Measurements from ENCODE around the gene FRMD4A. TPM values are rescaled to one million over a fixed set of nuclear protein-coding genes. Genes with fewer than 3 reads are reported as not detected.

Gene FRMD4A
- total RNA-seq, 1 donor from 2014 or later: 98.0 TPM

DNA sequence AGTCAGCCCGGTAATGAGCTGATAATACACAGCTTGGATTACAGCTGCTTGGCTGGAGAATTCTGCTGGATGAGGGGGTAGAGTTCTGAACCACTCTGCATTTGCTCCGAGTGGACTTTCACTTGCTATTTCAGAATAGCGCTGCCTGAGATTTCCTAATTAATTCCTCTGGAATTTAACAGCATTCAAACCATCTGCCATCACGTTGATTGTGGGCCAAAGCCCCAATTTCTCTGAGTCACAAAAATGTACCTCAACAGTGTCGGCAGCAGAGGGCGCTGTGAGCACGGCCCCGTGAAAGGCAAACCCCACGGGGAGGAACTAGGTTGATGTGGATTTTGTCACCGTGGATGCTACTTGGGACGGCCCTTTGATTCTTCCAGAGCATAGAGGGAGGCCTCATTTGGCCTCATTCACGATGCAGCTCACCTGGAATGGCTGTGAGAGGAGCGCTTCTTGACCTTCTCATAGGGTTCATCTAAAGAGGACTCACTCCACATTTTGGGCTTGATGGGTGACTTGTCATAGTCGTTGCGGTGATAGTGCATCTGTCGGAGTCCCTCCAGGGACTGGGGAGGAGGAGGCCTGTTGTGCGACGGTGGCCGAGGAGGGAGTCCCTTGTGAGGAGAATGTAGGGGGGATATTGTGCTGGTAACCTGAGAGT lies 670.7 kb downstream of the FRMD4A start:
- DNase-seq (ENCODE audit: low spot score) (peak; percentile 84), ATAC-seq (peak; percentile 82)
- intact Hi-C loops (cut with DNase I): loop anchor here (2.0 kb wide), 1 partner anchor 117 kb away; no protein-coding TSS in a partner anchor

DNA sequence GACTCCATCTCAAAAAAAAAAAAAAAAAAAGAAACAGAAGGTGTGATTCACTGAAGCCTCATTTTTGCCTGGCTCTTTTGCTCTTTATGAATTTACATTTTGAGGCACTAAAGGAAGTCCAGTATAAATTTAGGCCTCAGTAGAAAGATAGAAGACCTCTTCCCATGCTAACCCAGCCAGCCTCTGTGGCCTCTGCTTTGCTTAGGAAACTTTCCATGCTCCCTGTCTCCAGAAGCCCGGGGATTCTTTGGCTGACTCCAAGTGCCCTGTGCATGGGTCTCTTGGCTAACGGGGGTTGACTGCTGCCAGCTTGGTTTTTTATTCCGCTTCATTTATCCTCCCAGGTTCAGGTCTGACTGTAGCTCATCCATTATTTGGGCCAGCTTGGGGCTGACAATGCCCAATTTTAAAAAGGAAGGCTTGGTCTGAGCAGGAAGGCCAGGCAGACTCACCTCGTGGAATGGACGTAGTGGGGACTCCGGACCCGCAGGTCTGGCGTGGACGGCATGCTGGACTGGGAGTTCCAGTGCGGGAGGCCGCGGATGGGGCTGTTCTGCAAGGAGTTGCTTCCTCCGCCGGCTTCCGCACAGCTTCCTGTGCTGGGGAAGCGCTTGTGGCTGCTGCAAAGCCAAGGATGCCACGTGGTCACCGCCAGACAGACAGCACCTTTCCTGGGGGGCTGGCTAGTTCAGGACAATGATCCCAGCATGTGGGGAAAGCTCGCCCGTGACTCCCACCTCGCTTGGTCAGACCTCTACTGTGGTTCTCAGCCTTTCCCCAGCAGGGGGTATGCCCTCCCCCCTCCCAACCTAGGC lies 671.6 kb downstream of the FRMD4A start:
- peak; percentile 75 for DNase-seq (ENCODE audit: low spot score)
- intact Hi-C loops (cut with DNase I): no loop called here
- peak; percentile 40 for ATAC-seq

DNA sequence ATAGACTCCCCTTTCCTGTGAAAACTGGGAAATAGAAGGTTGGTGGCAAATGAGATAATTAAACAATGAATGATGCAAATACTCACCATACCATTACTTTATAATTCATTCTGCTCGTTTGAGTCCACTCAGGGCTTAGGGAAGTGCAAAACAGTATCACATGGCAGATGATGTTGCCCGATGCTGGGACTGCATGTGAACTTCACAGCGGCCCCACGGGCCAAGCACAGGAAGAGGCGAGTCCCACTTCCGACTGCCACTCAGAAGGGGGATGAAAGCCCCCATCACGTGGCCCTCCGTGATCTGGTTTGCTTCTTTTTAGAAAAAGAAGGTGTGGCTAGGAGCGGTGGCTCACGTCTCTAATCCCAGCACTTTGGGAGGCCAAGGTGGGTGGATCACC lies 672.5 kb downstream of the FRMD4A start:
- ATAC-seq: no peak
- intact Hi-C loops (cut with DNase I): no loop called here
- no peak for DNase-seq (ENCODE audit: low spot score)

DNA sequence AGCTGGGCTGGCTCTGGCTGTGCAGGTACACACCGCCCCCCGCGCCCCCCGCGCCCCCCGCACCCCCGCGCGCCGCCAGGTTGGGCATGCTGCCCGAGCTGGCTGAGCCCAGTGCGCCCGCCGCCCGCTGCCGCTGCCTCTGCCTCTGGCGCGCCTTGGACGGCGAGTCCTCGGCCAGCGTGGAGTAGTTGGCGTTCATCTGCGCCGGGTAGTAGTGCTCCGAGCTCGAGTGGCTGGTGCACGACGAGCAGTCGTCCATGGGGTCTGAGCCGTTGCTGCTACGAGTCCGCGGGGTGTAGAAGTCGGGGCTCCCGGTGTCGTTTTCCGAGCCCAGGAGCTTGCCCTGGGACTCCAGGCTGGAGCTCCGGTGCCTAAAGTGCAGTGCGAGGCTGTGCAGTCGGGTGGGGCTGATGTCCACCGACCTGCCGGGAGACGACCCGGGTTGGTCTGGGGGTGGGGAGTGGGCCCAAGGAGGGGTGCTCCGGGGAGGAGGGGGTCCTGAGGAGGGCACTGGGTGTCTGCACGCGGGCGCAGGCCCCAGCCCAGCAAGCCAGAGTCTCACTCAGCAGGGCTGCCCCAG lies 673.5 kb downstream of the FRMD4A start:
- no peak for ATAC-seq
- DNase-seq (ENCODE audit: low spot score): no peak
- intact Hi-C loops (cut with DNase I): no loop called here

DNA sequence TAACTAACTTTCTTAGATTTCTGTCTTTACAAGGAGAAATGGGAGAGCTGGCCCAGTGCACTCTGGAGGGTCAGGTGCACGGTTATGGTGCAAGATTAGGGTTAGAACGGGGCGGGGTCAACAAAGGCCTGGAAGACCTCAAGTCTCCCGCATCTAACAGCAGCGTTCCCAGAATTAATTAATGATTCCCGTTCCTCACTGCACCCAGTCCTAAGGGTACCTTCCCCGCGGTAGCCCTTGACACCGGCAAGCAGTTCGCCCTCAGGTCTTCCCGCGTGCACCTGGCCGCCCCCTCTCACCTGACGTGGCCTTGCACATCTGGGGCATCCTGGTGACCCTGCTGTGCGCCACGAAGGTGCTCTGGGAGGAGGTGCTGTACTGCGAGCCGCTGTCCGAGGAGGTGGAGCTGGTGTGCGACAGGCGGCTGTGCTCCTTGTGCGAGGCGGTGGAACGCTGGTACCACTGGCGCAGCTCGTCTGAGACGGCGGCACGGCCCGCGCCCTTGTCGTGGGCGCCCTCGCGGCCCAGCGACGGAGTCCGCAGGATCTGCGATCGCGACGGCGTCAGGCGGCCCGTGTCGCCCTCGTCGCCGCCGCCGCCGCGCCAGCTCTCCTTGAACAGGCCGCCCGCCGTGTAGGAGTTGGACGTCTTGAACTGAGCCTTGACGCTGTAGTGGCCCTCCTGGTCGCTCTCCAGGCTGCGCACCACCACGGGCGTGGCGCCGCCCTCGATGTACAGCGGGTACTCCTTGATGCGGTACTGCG lies 674.2 kb downstream of the FRMD4A start:
- ATAC-seq (no peak), DNase-seq (ENCODE audit: low spot score) (no peak)
- intact Hi-C loops (cut with DNase I): no loop called here

DNA sequence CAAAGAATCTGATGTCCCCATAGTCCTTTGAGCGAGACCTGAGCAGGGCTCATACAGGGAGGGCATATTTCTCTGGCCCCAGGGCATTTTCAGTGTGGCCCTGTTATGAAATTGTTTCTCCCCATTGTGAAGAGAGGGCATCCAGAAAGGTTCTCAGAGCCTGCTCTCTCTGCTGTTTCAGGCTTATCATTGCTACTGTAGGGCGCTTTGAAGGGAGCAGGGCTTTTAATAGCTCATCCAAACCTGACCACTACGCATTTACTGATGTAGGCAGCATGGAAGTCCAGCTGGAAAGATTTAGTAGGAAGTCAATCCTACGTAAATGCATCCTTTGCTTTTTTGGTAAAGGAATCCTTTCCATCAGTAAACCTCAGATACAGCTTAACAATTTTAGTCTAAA lies 675.9 kb downstream of the FRMD4A start:
- ATAC-seq (no peak), DNase-seq (ENCODE audit: low spot score) (no peak)
- intact Hi-C loops (cut with DNase I): no loop called here

DNA sequence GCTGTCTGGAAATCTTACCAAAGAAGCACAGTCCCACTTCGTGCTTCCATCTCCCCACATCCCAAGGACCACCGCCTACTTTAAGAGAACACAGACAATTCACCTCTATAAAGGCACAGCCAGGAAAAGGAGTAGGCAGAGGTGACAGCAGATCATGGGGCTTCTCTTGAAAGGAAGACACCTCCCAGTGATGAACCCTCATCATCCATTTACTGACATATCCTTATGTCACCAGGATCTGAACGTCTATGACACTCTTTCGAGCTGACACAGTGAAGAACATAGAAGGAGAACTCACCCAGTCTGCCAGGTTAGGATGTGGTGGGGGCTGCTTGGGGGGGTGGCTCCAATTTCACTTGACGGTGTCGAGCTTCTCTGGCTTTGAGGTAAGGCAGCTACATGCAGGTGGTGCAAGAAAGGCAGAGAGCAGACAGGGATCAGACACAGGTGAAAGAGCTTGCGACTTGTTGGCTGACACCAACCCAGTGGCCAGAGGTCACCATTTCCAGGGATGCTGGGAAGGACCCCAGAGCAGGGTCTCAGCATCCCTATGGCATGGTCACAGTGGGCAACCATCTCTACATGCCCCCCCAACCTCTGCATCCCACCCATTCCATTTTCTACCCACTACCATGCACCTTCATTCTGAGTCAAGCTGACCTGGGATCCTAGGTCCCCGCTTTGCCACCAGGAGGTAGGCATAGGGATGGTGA lies 676.5 kb downstream of the FRMD4A start:
- no peak for ATAC-seq
- intact Hi-C loops (cut with DNase I): no loop called here
- no peak for DNase-seq (ENCODE audit: low spot score)

DNA sequence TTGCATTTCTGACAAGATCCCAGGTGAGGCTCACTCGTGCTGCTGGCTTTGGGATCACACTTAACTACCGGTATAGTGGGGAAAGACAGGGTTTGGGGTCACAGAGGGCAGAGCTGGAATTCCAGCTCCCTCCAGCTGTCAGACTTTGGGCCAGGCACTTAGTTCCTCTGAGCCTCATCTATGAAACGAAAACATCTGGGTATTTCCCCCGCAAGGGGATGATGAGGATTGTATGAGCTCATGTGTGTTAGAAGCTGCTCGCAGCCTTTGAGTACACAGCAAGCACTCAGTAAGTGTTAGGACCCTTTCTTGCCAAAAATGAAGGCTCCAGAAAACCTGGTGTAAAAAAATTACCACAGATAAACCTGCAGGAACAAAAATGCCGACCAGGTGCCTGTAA lies 677.9 kb downstream of the FRMD4A start:
- no peak for DNase-seq (ENCODE audit: low spot score)
- peak; percentile 45 for ATAC-seq
- intact Hi-C loops (cut with DNase I): no loop called here

DNA sequence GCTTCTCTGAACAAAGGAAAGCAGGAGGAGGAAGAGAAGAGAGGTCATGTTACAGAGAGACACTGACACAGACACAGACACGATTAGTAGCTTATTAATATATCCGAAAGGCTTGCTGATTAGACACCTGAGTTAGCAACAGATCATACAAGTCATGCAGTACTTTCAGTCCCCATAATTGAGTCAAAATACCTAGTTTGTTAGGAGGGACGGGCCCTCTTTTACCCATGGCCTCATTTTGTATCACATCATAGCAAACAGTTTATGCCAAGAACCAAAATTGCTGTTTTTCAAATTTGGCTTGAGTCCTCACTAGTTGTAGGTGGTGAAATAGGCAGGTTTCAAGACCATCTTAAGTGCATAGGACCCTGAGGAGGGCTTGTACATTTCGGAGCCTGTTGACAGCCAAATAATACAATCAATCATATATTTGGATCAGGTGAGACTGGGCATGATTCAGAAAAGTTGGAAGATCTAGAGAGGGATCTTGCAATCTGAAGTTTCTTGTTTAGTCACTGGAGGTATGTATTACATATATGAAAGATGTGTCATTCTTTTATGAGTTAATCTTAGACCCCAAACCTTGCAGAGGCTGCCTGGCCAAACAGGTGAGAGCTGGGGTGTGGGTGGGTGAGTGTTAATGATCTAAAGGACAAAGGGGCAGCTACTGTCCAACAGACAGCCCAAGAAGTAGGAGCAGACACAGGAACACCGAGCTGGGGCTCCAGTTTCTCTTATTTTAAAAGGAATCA lies 678.6 kb downstream of the FRMD4A start:
- intact Hi-C loops (cut with DNase I): no loop called here
- DNase-seq (ENCODE audit: low spot score) (no peak), ATAC-seq (no peak)

DNA sequence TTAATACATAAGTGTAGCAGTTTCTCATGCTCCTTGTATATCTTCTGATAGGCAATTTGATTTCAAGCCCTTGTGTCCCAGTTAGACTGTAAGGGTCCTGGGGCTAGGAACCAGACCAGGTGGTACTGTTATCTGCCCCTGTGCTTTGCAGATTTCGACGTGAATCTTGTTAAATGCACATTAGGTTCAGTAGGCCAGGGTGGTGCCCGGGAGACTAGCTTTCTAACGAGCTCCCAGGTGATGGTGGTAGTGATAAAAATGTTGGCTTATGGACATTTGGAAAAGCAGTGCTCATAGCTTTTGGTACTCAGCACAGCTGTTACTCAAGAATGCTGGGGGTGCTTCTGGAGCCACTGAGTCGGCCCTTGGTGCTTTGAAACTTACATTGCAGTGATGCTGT lies 679.8 kb downstream of the FRMD4A start:
- intact Hi-C loops (cut with DNase I): no loop called here
- DNase-seq (ENCODE audit: low spot score): no peak
- no peak for ATAC-seq

DNA sequence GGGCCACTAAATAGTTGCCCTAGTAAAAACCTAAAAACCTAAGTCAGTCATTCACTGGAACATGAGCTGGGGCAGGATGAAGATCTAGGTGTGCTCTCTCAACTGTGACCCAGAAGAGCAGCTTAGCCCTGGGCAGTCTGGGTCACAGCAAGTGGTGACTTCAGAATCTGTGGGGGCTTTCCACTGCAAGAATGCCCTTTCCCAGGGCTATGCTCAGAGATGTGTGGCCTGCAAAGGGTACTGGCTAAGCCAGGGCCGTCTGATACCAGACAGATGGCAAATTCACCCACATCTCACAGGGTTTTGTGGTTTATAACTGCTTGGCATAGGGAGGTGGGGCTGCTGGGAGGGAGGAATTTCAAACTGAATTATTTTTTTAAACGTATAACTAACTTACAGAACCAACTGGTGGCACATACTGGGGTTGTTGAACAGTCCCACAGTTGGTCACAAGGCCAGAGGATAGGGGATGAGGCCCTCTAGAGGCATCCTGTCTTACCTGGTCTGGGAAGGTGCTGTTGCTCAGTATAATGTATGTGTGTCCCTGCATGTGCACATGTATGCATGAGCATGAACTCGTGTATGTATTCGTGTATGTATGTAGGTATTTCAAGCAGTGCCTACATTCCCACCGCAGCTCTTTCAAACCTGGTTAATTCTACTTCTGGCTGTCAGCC lies 680.7 kb downstream of the FRMD4A start:
- DNase-seq (ENCODE audit: low spot score) (no peak), ATAC-seq (no peak)
- intact Hi-C loops (cut with DNase I): no loop called here

DNA sequence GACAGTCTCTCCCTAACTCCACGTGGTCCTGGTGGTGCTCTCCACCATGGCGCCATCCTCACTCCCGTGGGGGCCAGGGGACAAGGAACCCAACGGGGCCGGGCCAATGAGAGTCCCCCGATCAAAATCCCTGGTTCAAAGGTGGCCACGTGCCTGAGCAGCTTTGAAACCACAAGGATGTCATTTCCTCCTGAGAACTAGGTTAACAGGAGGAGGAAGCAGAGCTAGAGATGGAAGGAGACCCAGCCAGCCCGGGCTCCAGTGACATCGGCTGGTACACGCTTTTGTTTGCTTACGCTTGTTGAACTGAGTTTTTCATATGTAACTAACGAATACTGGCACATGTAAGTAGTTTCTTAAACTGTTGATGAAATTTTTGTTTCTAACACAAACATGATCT lies 682.3 kb downstream of the FRMD4A start:
- DNase-seq (ENCODE audit: low spot score): no peak
- ATAC-seq: peak; percentile 72
- intact Hi-C loops (cut with DNase I): no loop called here

DNA sequence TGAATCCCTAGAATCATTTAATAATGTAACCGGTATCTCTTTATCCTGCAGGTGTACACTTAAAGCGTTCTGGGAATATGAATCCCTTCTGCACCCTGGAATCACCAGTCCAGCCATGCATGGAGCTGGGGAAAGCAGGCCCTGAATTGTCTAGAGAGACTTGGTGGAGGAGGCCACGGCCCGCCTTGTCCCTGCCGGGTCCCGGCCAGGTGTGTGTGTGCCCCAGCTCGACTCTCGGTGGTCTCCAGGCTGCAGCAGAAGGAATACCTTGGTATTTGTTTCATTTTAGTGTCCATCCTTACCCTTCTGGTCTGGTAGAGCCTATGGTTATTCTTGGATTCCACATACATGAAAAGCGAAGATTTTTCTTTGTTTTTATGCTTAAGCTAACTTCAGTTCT lies 685.9 kb downstream of the FRMD4A start:
- ATAC-seq (no peak), DNase-seq (ENCODE audit: low spot score) (no peak)
- intact Hi-C loops (cut with DNase I): no loop called here

DNA sequence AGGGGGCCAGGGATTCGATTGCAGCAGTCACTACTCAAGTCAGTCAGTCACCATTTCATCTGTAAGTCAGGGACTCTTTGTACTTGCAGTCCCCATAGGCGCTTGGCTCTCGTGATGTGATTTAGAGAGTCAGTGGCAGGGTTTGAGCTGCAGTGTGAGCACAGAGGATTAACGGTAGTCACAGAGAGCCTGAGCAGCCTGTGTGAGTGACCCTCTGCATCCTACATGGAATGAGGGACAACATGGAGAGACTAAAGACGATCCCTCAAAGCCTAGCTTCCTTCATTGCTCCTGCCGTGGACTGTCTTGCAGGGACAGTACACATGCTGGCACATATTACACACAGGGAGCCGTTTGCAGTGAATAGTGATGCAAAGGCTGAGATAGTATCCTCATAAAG lies 687.7 kb downstream of the FRMD4A start:
- no peak for DNase-seq (ENCODE audit: low spot score)
- intact Hi-C loops (cut with DNase I): no loop called here
- ATAC-seq: no peak

DNA sequence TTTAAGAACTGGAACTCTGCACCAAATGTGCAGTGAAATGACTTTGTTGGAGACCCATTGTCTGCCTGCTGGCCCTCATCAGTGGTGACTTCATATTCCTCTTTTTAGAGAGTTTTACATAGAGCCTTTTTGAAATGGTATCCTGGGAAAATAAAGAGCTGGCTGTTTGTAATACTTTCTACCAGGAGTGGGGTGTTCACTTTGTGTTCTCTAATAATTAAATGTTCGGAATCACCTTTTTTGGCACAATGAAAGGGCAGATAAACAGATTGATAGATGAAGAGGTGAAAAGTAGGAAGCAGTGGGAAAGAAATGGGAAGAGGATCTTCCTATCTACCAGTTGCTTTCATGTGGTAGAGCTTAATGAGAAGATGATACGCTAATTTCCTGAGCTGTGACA lies 688.4 kb downstream of the FRMD4A start:
- intact Hi-C loops (cut with DNase I): no loop called here
- ATAC-seq: no peak
- DNase-seq (ENCODE audit: low spot score): no peak

DNA sequence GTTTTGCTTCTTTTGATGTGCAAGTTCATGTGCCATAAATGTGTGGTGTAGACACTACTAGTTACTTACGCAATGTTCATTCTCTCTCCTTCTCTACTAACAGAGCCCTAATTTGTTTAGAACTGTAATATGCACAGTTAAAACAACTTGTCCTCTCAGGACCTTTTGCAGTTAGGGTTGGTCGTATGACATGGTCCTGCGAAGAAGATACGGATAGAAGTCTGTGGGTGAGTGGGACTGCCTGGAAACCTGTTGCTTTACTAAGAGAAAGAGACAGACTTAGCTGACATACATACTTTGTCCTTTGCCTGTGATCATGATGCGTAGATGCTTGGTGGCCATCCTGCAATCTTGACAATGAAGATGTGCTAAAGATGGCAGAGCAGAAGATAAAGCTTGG lies 692.8 kb downstream of the FRMD4A start:
- intact Hi-C loops (cut with DNase I): no loop called here
- ATAC-seq (no peak), DNase-seq (ENCODE audit: low spot score) (no peak)

DNA sequence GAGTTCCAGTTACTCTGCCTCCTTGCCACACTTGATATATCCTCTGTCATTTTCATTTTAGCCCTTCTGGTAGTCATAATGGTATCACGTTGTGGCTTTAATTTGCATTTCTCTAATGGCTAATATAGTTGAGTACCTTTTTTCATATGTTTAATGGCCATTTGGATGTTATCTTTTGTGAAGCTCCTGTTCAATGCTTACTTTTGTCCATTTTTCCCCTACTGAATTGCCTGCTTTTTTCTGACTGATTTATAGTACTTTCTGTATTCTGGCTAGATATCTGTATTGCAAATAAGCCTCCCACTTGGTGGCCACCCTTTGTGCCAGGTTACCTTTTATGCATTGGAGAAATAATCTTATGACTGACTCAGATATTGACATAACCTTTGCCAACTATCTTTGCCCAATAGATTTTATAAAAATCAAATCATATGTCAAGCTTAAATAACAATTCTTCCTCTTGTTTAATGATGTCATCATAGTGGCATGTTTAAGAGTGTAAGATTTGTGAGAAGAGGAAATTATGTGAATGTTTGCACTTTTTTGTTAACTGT lies 693.3 kb downstream of the FRMD4A start:
- no peak for ATAC-seq
- intact Hi-C loops (cut with DNase I): no loop called here
- no peak for DNase-seq (ENCODE audit: low spot score)

DNA sequence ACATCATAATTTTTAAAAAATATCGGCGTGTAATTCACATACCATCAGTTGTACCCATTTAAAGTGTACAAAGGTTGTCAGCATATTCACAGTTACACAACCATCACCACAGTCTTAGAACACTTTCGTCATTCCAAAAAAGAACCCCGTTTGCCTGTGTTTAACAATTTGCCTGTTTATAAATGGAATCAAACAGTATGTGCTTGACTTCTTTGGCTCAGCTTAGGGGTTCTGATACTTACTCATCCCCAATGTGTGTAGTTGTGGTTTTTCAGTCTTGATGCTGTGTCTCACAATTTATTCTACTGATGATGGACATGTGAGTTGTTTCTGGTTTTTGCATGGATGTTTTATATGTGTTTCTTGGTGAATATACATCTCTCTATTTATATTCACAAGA lies 693.9 kb downstream of the FRMD4A start:
- intact Hi-C loops (cut with DNase I): no loop called here
- ATAC-seq (no peak), DNase-seq (ENCODE audit: low spot score) (no peak)

Measured in sciatic nerve (tissue), 2 donors.